ENCODE results near the gene COMTD1. TPM values are rescaled to one million over a fixed set of nuclear protein-coding genes. Genes with fewer than 3 reads are reported as not detected.

COMTD1 gene
- polyA plus RNA-seq, 1 experiment, result 3.3 TPM

DNA sequence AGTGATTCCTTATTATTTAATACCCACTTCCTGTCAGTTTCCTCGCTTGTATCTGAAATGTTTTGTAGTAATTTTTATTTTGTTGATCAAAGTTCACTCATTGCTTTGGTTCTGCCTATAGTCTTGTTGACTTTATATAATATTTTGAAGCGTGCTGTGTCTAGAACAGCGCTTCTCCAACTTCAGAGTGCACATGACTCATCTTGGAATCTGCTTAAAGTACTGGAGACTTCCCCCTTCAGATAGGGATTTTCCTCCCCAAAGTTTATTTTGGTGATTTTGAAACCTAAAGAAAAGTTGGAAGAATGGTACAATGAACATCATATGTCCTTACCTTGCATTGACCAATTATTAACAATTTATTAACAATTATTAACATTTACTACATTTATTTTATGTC, 5.8 kb downstream of the COMTD1 start:
- no peak for DNase-seq (ENCODE audit: low read depth)
- ChIA-PET POLR2A (no interaction called here), CTCF (interaction anchor here (0.6 to 14.7 kb wide), 17 partner anchors 9 to 228 kb away, joined by 3 to 292 read pairs (median 6); partner anchors contain the start of genes SAMD8 and VDAC2)
- no peak for TF ChIP-seq CTCF (IDR thresholded peaks at IDR 0.05; ENCODE audit: insufficient read depth, low read depth, low read length)
- Histone ChIP-seq H3K4me3 (ENCODE audit: low read depth, low read length) (no peak overlapping the region), H3K27me3 (ENCODE audit: control insufficient read depth, insufficient read depth, low read length) (no peaks in the 10 kb centered on the region), H3K36me3 (ENCODE audit: control insufficient read depth, insufficient read depth, low read length) (no peaks in the 10 kb centered on the region; the same call in none of the 2 replicates)

- H3K36me3 ChIP-seq (ENCODE audit: control insufficient read depth, insufficient read depth, low read length), result no peaks in the 10 kb centered on the region; the same call in none of the 2 replicates
- no peak for TF ChIP-seq CTCF (IDR thresholded peaks at IDR 0.05; ENCODE audit: insufficient read depth, low read depth, low read length)
- ChIA-PET POLR2A (no interaction called here), CTCF (interaction anchor here (0.5 to 14.7 kb wide), 3 partner anchors 12 to 187 kb away, joined by 3 to 292 read pairs (median 4); no protein-coding TSS in a partner anchor)
- H3K27me3 ChIP-seq (ENCODE audit: control insufficient read depth, insufficient read depth, low read length), result no peaks in the 10 kb centered on the region
- DNase-seq (ENCODE audit: low read depth), result no peak
- no peak overlapping the region for H3K4me3 ChIP-seq (ENCODE audit: low read depth, low read length)
Measured at GRCh38 chr10:75228834-75229233, 6.9 kb downstream of the COMTD1 start.

- Histone ChIP-seq H3K27me3 (ENCODE audit: control insufficient read depth, insufficient read depth, low read length) (no peaks in the 10 kb centered on the region), H3K36me3 (ENCODE audit: control insufficient read depth, insufficient read depth, low read length) (peaks cover 1% of the 10 kb centered on the region; the same call in 1 of the 2 replicates), H3K4me3 (ENCODE audit: low read depth, low read length) (no peak overlapping the region)
- POLR2A ChIA-PET, result interaction anchor here (0.6 kb wide), 1 partner anchor 838 kb away, joined by 3 read pairs; no protein-coding TSS in a partner anchor
- DNase-seq (ENCODE audit: low read depth), result no peak
- TF ChIP-seq CTCF (IDR thresholded peaks at IDR 0.05; ENCODE audit: insufficient read depth, low read depth, low read length), result no peak
- CTCF ChIA-PET, result interaction anchor here (0.5 to 14.7 kb wide), 3 partner anchors 12 to 187 kb away, joined by 3 to 292 read pairs (median 4); no protein-coding TSS in a partner anchor
Measured at GRCh38 chr10:75228278-75228677, 7.5 kb downstream of the COMTD1 start.

GRCh38 chr10:75226656-75227055, 9.1 kb downstream of the COMTD1 start:
- H3K4me3 ChIP-seq (ENCODE audit: low read depth, low read length), result no peak overlapping the region
- POLR2A ChIA-PET, result interaction anchor here (0.8 kb wide), 1 partner anchor 10 kb away, joined by 3 read pairs; no protein-coding TSS in a partner anchor
- H3K27me3 ChIP-seq (ENCODE audit: control insufficient read depth, insufficient read depth, low read length), result no peaks in the 10 kb centered on the region
- no peak for DNase-seq (ENCODE audit: low read depth)
- TF ChIP-seq CTCF (IDR thresholded peaks at IDR 0.05; ENCODE audit: insufficient read depth, low read depth, low read length), result no peak
- H3K36me3 ChIP-seq (ENCODE audit: control insufficient read depth, insufficient read depth, low read length), result peaks cover 4% of the 10 kb centered on the region; the same call in 1 of the 2 replicates
- CTCF ChIA-PET, result interaction anchor here (1.3 to 14.7 kb wide), 3 partner anchors 8 to 43 kb away, joined by 3 to 292 read pairs (median 19); partner anchors contain the start of gene COMTD1

GRCh38 chr10:75226095-75226494, 9.7 kb downstream of the COMTD1 start:
- DNase-seq (ENCODE audit: low read depth), result no peak
- Histone ChIP-seq H3K36me3 (ENCODE audit: control insufficient read depth, insufficient read depth, low read length) (peaks cover 5% of the 10 kb centered on the region), H3K4me3 (ENCODE audit: low read depth, low read length) (no peak overlapping the region), H3K27me3 (ENCODE audit: control insufficient read depth, insufficient read depth, low read length) (no peaks in the 10 kb centered on the region)
- TF ChIP-seq CTCF (IDR thresholded peaks at IDR 0.05; ENCODE audit: insufficient read depth, low read depth, low read length), result no peak
- ChIA-PET POLR2A (interaction anchor here (0.6 to 0.8 kb wide), 2 partner anchors 9 to 1178 kb away, joined by 3 to 7 read pairs; no protein-coding TSS in a partner anchor), CTCF (interaction anchor here (1.4 to 14.7 kb wide), 5 partner anchors 9 to 982 kb away, joined by 3 to 292 read pairs (median 8); partner anchors contain the start of gene COMTD1)
